GM19035 (cell line): ENCODE results near the gene ZNF667.

Source experiments
- ATAC-seq: cut with Tn5 transposase; IDR thresholded peaks from one replicate; pipeline ENCODE4 v1.9.1; 2021; ENCODE audit not compliant: unreplicated experiment

Gene ZNF667

GRCh38 chr19:56393119-56394012, 83.8 kb downstream of the ZNF667 start, which contains the start of gene ZNF582:
Gene ZNF582 (minus strand): TSS chr19:56393534. CDS start chr19:56391752, 1,782 bp downstream.
- no peak for ATAC-seq
